CD14-positive monocyte (primary cell): ENCODE measurements around the gene ADM2. TPM values are rescaled to one million over a fixed set of nuclear protein-coding genes. Genes with fewer than 3 reads are reported as not detected.

Source experiments
- DNase-seq, 3 donors: peaks; one replicate each; pipeline ENCODE4 v3.0.0-alpha.2; 2011 to 2022
- H2AFZ ChIP-seq: 2 replicates; pipeline ENCODE4 v1.6.0; 2012; ENCODE audit warnings: mild to moderate bottlenecking, low read depth, low read length, inconsistent platforms; ENCODE audit not compliant: insufficient read depth, poor library complexity, severe bottlenecking
- H3K27ac ChIP-seq, 2 donors: 1 replicate in 1 of 2; 2 replicates in 1 of 2; pipeline ENCODE4 v1.5.1; 2012 to 2013; ENCODE audit warnings: low read length in 2 of 2, control low read depth in 1 of 2, inconsistent platforms in 1 of 2, low read depth in 1 of 2, mild to moderate bottlenecking in 1 of 2
- H3K27me3 ChIP-seq, 2 donors: one replicate each; pipeline versions ENCODE4 v1.6.0 to v1.6.1; 2011 to 2013; ENCODE audit warnings: low read length in 2 of 2; ENCODE audit not compliant: control insufficient read depth in 2 of 2, insufficient read depth in 2 of 2
- H3K36me3 ChIP-seq, 2 donors: replicated peaks in 1 of 2; 1 replicate in 1 of 2; 2 replicates in 1 of 2; pipeline versions ENCODE4 v1.5.1 to v1.6.1; 2012 to 2013; ENCODE audit warnings: low read length in 2 of 2, control low read depth in 1 of 2, inconsistent platforms in 1 of 2, mild to moderate bottlenecking in 1 of 2; ENCODE audit not compliant: insufficient read depth in 2 of 2, control insufficient read depth in 1 of 2
- H3K4me1 ChIP-seq, 2 donors: 1 replicate in 1 of 2; 2 replicates in 1 of 2; pipeline versions ENCODE4 v1.5.1 to v1.6.1; 2012 to 2013; ENCODE audit warnings: low read length in 2 of 2, control low read depth in 1 of 2, inconsistent platforms in 1 of 2, mild to moderate bottlenecking in 1 of 2, moderate library complexity in 1 of 2; ENCODE audit not compliant: insufficient read depth in 2 of 2, control insufficient read depth in 1 of 2
- H3K4me2 ChIP-seq: replicated peaks from 2 replicates; pipeline ENCODE3; 2012; ENCODE audit warnings: low read length, moderate library complexity, mild to moderate bottlenecking; ENCODE audit not compliant: poor library complexity, severe bottlenecking; ENCODE audit errors: extremely low read depth
- H3K4me3 ChIP-seq, 3 experiments: fragments of 200-600 bp in 1 of 3; sonication (generic) in 1 of 3; replicated peaks in 1 of 3; 1 replicate in 2 of 3; 2 replicates in 1 of 3; pipeline ENCODE4 v1.5.1; 2011 to 2013; ENCODE audit warnings: low read length in 3 of 3, mild to moderate bottlenecking in 3 of 3, control low read depth in 2 of 3, low read depth in 2 of 3, inconsistent platforms in 1 of 3, moderate library complexity in 1 of 3
- H3K79me2 ChIP-seq: 2 replicates; pipeline ENCODE4 v1.6.0; 2012; ENCODE audit warnings: mild to moderate bottlenecking, control low read depth, inconsistent platforms, low read length, moderate library complexity; ENCODE audit not compliant: insufficient read depth
- H3K9ac ChIP-seq: 2 replicates; pipeline ENCODE4 v1.6.0; 2017; ENCODE audit warnings: low read length, mild to moderate bottlenecking; ENCODE audit not compliant: insufficient read depth, poor library complexity, severe bottlenecking
- H3K9me3 ChIP-seq, 2 donors: replicated peaks in 1 of 2; 1 replicate in 1 of 2; 2 replicates in 1 of 2; pipeline versions ENCODE4 v1.5.1 to v1.6.1; 2012 to 2013; ENCODE audit warnings: low read length in 2 of 2, control low read depth in 1 of 2; ENCODE audit not compliant: control insufficient read depth in 1 of 2, insufficient read depth in 1 of 2
- H4K20me1 ChIP-seq: 2 replicates; pipeline ENCODE4 v1.6.0; 2012; ENCODE audit warnings: mild to moderate bottlenecking, low read length, control low read depth, moderate library complexity; ENCODE audit not compliant: insufficient read depth
- H3K27ac Mint-ChIP-seq, 7 donors: one replicate each; pipeline ENCODE4 v1.8.0; 2020; ENCODE audit warnings: mild to moderate bottlenecking in 7 of 7, mixed read lengths in 7 of 7, moderate library complexity in 6 of 7, inconsistent platforms in 2 of 7
- H3K27me3 Mint-ChIP-seq, 3 donors: one replicate each; pipeline ENCODE4 v1.8.0; 2021 to 2022; ENCODE audit warnings: low read depth in 3 of 3, mild to moderate bottlenecking in 3 of 3, mixed read lengths in 3 of 3, moderate library complexity in 3 of 3, inconsistent platforms in 1 of 3
- H3K36me3 Mint-ChIP-seq, 2 donors: one replicate each; pipeline ENCODE4 v1.8.0; 2020; ENCODE audit warnings: mixed read lengths in 2 of 2, inconsistent platforms in 1 of 2, mild to moderate bottlenecking in 1 of 2
- H3K4me1 Mint-ChIP-seq: one replicate; pipeline ENCODE4 v1.8.0; 2020; ENCODE audit warnings: mild to moderate bottlenecking, mixed read lengths
- H3K4me3 Mint-ChIP-seq, 2 donors: one replicate each; pipeline ENCODE4 v1.8.0; 2020; ENCODE audit warnings: mild to moderate bottlenecking in 2 of 2, mixed read lengths in 2 of 2, moderate library complexity in 1 of 2
- H3K9me3 Mint-ChIP-seq, 7 donors: one replicate each; pipeline ENCODE4 v1.8.0; 2020 to 2022; ENCODE audit warnings: mixed read lengths in 7 of 7, mild to moderate bottlenecking in 6 of 7, moderate library complexity in 6 of 7, inconsistent platforms in 2 of 7
- CTCF ChIP-seq: fragments of 200-600 bp; IDR thresholded peaks from one replicate; pipeline ENCODE4 v1.8.0; 2022; ENCODE audit warnings: antibody characterized with exemption, mild to moderate bottlenecking
- WGBS: methylation state at CpG from one replicate; pipeline ENCODE4 v1.1.5; 2013; ENCODE audit warnings: missing lambda C conversion rate; ENCODE audit not compliant: insufficient coverage; 5-methylcytosine and 5-hydroxymethylcytosine counted together
- intact Hi-C, 2 donors: fragments of 100-400 bp; cut with micrococcal nuclease; formaldehyde crosslinking; loops; one replicate each; pipeline versions ENCODE4 v1.15.0 to v1.15.1; 2023
- polyA plus RNA-seq, 3 donors: library from polyadenylated mRNA; depleted of rRNA in 1 of 3; unstranded in 2 of 3; stranded (reverse) in 1 of 3; fragments of 300-500 nt in 2 of 3; fragments of >200 nt in 1 of 3; fragmentation: Illumina TruSeq in 2 of 3; gene quantifications; 1 replicate in 2 of 3; 2 replicates in 1 of 3; pipeline ENCODE4 v1.2.3, GENCODE V29; 2012 to 2021

The ADM2 gene
- polyA plus RNA-seq, 3 donors, result 0.05 TPM; not detected in 2

- Mint-ChIP-seq H3K27ac (peak overlapping the region in 1 of 7 donors; percentile 42), H3K9me3 (no peaks in the 10 kb centered on the region), H3K27me3 (peaks cover 0 to 3% (median 2%) of the 10 kb centered on the region in 3 donors), H3K4me3 (no peak overlapping the region), H3K36me3 (peaks cover 15 to 38% of the 10 kb centered on the region in 2 donors), H3K4me1 (peaks cover 12% of the 10 kb centered on the region)
- DNase-seq, result no peak
- Histone ChIP-seq H3K79me2 (peaks cover 85% of the 10 kb centered on the region), H3K36me3 (peaks cover 17 to 32% of the 10 kb centered on the region in 2 donors), H3K4me1 (peaks cover 10 to 11% of the 10 kb centered on the region in 2 donors), H4K20me1 (peaks cover 5% of the 10 kb centered on the region), H3K4me2 (no peak overlapping the region), H3K9ac (no peak overlapping the region), H2AFZ (no peak overlapping the region), H3K4me3 (no peak overlapping the region), H3K27me3 (no peaks in the 10 kb centered on the region), H3K27ac (no peak overlapping the region), H3K9me3 (no peaks in the 10 kb centered on the region)
- TF ChIP-seq CTCF, result no peak
- 97% methylated on average over 15 of the region's 15 CpGs for WGBS
- intact Hi-C loops, result loop anchor here in 1 of 2 donors (5.0 kb wide), 1 partner anchor 64 kb away; the partner anchor contains the start of gene CPT1B
Measured at GRCh38 chr22:50513175-50513574, 31.8 kb downstream of the ADM2 start.

- Histone ChIP-seq H3K4me3 (no peak overlapping the region), H3K9me3 (no peaks in the 10 kb centered on the region), H3K79me2 (peaks cover 57% of the 10 kb centered on the region), H3K9ac (no peak overlapping the region), H3K27ac (no peak overlapping the region), H3K27me3 (no peaks in the 10 kb centered on the region), H2AFZ (no peak overlapping the region), H3K4me1 (no peaks in the 10 kb centered on the region), H4K20me1 (peaks cover 6% of the 10 kb centered on the region), H3K4me2 (no peak overlapping the region), H3K36me3 (peaks cover 29 to 50% of the 10 kb centered on the region in 2 donors)
- 96% methylated on average over 5 of the region's 8 CpGs for WGBS
- H3K9me3 Mint-ChIP-seq, result peaks cover 0 to 1% (median 0%) of the 10 kb centered on the region in 7 donors
- peaks cover 0 to 2% (median 1%) of the 10 kb centered on the region in 3 donors for H3K27me3 Mint-ChIP-seq
- H3K36me3 Mint-ChIP-seq, result peaks cover 22 to 56% of the 10 kb centered on the region in 2 donors
- intact Hi-C loops, result no loop called here
- no peak overlapping the region for H3K27ac Mint-ChIP-seq
- no peak for DNase-seq
- no peaks in the 10 kb centered on the region for H3K4me1 Mint-ChIP-seq
- no peak overlapping the region for H3K4me3 Mint-ChIP-seq
- TF ChIP-seq CTCF, result no peak
Measured at GRCh38 chr22:50516068-50516467, 34.7 kb downstream of the ADM2 start.
